CD4-positive, alpha-beta T cell treated with Interleukin-21 for 1 hour (primary cell): ENCODE measurements around the gene ABTB1.
"Not testable (repeated sequence)": the region's sequence is repeated elsewhere in the genome, so short reads cannot be mapped to it uniquely, and the experiment has no call there.

Source experiments
- DNase-seq: peaks from one replicate; pipeline ENCODE4 v3.0.0-alpha.2; 2020

Gene ABTB1

GRCh38 chr3:127651516-127652172, 21.1 kb upstream of the ABTB1 start:
- DNase-seq = no peak

- DNase-seq = peak; percentile 41
Measured at GRCh38 chr3:127652246-127652995, 20.3 kb upstream of the ABTB1 start.

- DNase-seq = no peak
Measured at GRCh38 chr3:127654374-127654773, 18.4 kb upstream of the ABTB1 start.

- DNase-seq = not testable (repeated sequence)
Measured at GRCh38 chr3:127654993-127655392, 17.8 kb upstream of the ABTB1 start.

- DNase-seq = no peak
Measured at GRCh38 chr3:127655641-127656040, 17.1 kb upstream of the ABTB1 start.

GRCh38 chr3:127656906-127657305, 15.8 kb upstream of the ABTB1 start:
- DNase-seq = no peak

- DNase-seq = no peak
Measured at GRCh38 chr3:127658234-127658633, 14.5 kb upstream of the ABTB1 start.

GRCh38 chr3:127660621-127661251, 12.0 kb upstream of the ABTB1 start:
- DNase-seq = no peak

- no peak for DNase-seq
Measured at GRCh38 chr3:127661600-127661999, 11.2 kb upstream of the ABTB1 start.

- no peak for DNase-seq
Measured at GRCh38 chr3:127662001-127662469, 10.7 kb upstream of the ABTB1 start.

- no peak for DNase-seq
Measured at GRCh38 chr3:127663151-127663550, 9.6 kb upstream of the ABTB1 start.

- DNase-seq = no peak
Measured at GRCh38 chr3:127665165-127665564, 7.6 kb upstream of the ABTB1 start.

- DNase-seq = no peak
Measured at GRCh38 chr3:127665586-127665985, 7.2 kb upstream of the ABTB1 start.

GRCh38 chr3:127666676-127667075, 6.1 kb upstream of the ABTB1 start:
- no peak for DNase-seq

GRCh38 chr3:127667119-127667681, 5.6 kb upstream of the ABTB1 start:
- no peak for DNase-seq

GRCh38 chr3:127668906-127669305, 3.8 kb upstream of the ABTB1 start:
- DNase-seq = no peak

- DNase-seq = no peak
Measured at GRCh38 chr3:127669541-127670228, 3.1 kb upstream of the ABTB1 start.

GRCh38 chr3:127670229-127670559, 2.6 kb upstream of the ABTB1 start:
- DNase-seq = no peak

GRCh38 chr3:127670761-127671522, 1.8 kb upstream of the ABTB1 start:
- DNase-seq = no peak

- peak; percentile 30 for DNase-seq
Measured at GRCh38 chr3:127671523-127672428, 976 bp upstream of the ABTB1 start.
